ENCODE results near the gene TIMP2. TPM values are rescaled to one million over a fixed set of nuclear protein-coding genes. Genes with fewer than 3 reads are reported as not detected.

Gene TIMP2
- polyA plus RNA-seq, 2 of the 4 experiments (the other 2 are of a cell fraction), result 68.1 to 166 TPM

DNA sequence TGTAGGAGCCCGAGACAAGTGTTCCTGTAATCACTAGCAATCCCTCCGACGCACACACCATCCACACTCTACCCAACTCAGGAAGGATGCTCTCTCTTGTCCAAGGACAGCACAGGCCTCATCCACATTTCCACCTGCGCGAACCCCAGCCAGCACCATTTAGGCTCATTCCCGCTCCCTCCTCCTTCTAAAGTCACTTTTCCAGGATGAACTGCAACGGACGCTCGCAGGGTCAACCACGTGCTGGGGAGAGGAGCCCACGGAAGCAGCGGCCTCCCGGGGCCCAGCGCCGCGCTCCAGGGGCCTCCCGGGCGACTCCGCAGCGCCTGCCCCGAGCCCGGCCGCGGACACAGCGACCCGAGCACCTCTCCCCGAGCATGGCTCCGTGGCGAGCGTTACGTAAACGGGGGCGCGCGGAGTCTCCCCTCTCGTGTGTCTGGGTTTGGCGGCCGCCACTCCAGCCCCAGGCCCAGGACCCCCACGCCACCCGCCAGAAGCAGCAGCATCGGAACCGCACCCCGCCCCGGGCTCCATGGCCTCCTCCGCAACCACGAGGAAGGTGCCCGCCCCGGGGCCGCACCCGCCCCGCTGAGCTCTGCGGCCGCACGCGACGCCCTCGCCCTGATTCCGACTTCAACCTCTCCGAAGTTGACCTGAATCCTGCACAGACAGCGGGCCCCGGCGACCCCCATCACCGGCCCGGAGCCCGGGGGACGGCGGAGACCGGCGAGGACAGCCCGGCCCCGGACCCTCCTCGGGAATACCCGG lies 85.2 kb downstream of the TIMP2 start (continued):
- TF ChIP-seq ESRRA (IDR thresholded peaks at IDR 0.05; ENCODE audit: borderline replicate concordance, low read length) (no peak), JUNB (IDR thresholded peaks at IDR 0.05) (no peak), ZFP36 (IDR thresholded peaks at IDR 0.05; ENCODE audit: borderline replicate concordance, partially characterized antibody) (no peak), TFCP2L1 (CRISPR knock-in tag; IDR thresholded peaks at IDR 0.05) (peak; percentile 63; the same call in 1 of the 2 replicates), MYC (IDR thresholded peaks at IDR 0.05; ENCODE audit: borderline replicate concordance, low read length) (peak; percentile 30; the same call in 1 of the 2 replicates), SREBF2 (IDR thresholded peaks at IDR 0.05) (no peak), EHMT2 (IDR thresholded peaks at IDR 0.05; ENCODE audit: low read depth) (no peak)
- TF ChIP-seq, protein P1, sequence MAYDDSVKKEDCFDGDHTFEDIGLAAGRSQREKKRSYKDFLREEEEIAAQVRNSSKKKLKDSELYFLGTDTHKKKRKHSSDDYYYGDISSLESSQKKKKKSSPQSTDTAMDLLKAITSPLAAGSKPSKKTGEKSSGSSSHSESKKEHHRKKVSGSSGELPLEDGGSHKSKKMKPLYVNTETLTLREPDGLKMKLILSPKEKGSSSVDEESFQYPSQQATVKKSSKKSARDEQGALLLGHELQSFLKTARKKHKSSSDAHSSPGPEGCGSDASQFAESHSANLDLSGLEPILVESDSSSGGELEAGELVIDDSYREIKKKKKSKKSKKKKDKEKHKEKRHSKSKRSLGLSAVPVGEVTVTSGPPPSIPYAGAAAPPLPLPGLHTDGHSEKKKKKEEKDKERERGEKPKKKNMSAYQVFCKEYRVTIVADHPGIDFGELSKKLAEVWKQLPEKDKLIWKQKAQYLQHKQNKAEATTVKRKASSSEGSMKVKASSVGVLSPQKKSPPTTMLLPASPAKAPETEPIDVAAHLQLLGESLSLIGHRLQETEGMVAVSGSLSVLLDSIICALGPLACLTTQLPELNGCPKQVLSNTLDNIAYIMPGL (CRISPR knock-in tag; IDR thresholded peaks at IDR 0.05; ENCODE audit: borderline replicate concordance), result no peak

DNA sequence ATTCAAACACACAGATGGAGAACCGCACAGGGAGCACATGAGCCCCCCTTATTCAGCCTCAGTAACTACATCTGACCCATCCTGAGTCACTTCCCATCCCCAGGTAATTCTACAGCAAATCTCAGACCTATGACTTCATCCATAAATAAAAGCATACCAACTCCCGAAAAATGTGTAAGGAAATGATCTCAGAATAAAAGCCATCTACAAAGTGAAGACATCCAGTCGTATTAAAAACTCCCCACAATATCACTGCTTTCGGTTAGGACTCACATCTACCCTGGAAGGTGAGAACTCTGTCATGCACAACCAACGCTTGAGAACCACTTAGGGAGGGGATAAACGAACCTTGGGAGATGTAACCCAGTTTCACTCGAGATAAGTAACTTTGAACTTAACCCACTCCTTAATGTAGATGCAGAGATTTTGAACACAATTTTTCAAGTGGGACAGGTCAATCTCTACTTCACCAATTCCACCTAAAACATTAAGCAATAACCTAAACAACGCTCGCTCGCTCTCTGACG lies 85.9 kb downstream of the TIMP2 start:
- ATAC-seq (no peak), DNase-seq (ENCODE audit: low read depth in 1 of 2, low spot score in 1 of 2) (peak in 1 of 2 experiments; percentile 46), FAIRE-seq (no peak)
- WGBS (ENCODE audit: missing lambda C conversion rate), result 15% methylated on average over 11 of the region's 11 CpGs
- POLR2A ChIA-PET, result no interaction called here
- Histone ChIP-seq H3K4me1 (peaks cover 24% of the 10 kb centered on the region), H3K9me3 (no peaks in the 10 kb centered on the region), H3K4me3 (peak overlapping the region; percentile 99), H3K4me2 (peak overlapping the region; percentile 96), H3K27ac (peak overlapping the region; percentile 92 to 94)
- TF ChIP-seq CHD2 (IDR thresholded peaks at IDR 0.05; ENCODE audit: low read length, partially characterized antibody) (no peak), EP300 (IDR thresholded peaks at IDR 0.05) (no peak), RCOR1 (IDR thresholded peaks at IDR 0.05; ENCODE audit: low read depth, low read length) (no peak), HOXB5 (CRISPR knock-in tag; IDR thresholded peaks at IDR 0.05) (no peak), ZC3H11A (IDR thresholded peaks at IDR 0.05) (no peak), NPAS2 (CRISPR knock-in tag; IDR thresholded peaks at IDR 0.05; ENCODE audit: borderline replicate concordance) (no peak), BHLHE40 (IDR thresholded peaks at IDR 0.05; ENCODE audit: low read depth, low read length) (no peak), HDAC2 (IDR thresholded peaks at IDR 0.05) (no peak)
- TF ChIP-seq, protein P1 (CRISPR knock-in tag; IDR thresholded peaks at IDR 0.05; ENCODE audit: borderline replicate concordance), result no peak
- TF ChIP-seq, protein P2, sequence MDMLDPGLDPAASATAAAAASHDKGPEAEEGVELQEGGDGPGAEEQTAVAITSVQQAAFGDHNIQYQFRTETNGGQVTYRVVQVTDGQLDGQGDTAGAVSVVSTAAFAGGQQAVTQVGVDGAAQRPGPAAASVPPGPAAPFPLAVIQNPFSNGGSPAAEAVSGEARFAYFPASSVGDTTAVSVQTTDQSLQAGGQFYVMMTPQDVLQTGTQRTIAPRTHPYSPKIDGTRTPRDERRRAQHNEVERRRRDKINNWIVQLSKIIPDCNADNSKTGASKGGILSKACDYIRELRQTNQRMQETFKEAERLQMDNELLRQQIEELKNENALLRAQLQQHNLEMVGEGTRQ (IDR thresholded peaks at IDR 0.05), result no peak
- CTCF ChIA-PET, result interaction anchor here (1.6 kb wide), 1 partner anchor 20 kb away, joined by 6 read pairs; no protein-coding TSS in a partner anchor

DNA sequence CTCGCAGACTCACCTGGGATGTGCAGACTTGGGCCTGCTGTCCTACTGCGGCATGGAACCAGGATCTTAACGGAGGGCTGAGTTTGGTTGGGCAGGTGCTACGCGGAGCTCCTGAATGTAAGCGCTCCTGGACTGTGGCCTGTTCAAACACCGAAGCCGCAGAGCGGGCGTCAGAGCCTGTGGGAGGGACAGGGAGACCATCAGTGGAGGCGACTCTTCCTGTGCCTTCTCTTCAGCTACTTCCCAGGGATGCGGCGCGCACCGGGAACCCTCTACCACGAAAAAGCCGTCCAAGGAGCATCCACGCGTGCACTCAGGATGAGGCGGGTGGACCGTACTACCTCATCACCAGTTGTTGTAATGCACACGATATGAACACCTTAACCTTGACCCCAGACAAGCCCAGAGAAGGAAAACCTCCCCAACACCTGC lies 86.6 kb downstream of the TIMP2 start:
- H3K9me3 ChIP-seq, result no peaks in the 10 kb centered on the region
- no peak for FAIRE-seq
- no peak for DNase-seq (ENCODE audit: low read depth in 1 of 2, low spot score in 1 of 2)
- ChIA-PET POLR2A (interaction anchor here (0.7 kb wide), 1 partner anchor 19 kb away, joined by 3 read pairs; no protein-coding TSS in a partner anchor), CTCF (interaction anchor here (0.6 to 1.6 kb wide), 3 partner anchors 19 to 341 kb away, joined by 3 to 6 read pairs (median 4); no protein-coding TSS in a partner anchor)
- peak overlapping the region; percentile 96 for H3K4me2 ChIP-seq
- peak overlapping the region; percentile 99; the same call in 2 of the 3 replicates for H3K4me3 ChIP-seq
- ATAC-seq, result no peak
- peak overlapping the region in 1 of 2 experiments; percentile 92; a peak in 2 of 6 replicates for H3K27ac ChIP-seq
- 94% methylated on average over 22 of the region's 22 CpGs for WGBS (ENCODE audit: missing lambda C conversion rate)
- H3K4me1 ChIP-seq, result peaks cover 24% of the 10 kb centered on the region
- no peak for TF ChIP-seq CEBPB (IDR thresholded peaks at IDR 0.05)
- TF ChIP-seq RCOR1 (IDR thresholded peaks at IDR 0.05; ENCODE audit: low read depth, low read length), result no peak
- TF ChIP-seq CHD2 (IDR thresholded peaks at IDR 0.05; ENCODE audit: low read length, partially characterized antibody), result no peak
- TF ChIP-seq, protein P3, sequence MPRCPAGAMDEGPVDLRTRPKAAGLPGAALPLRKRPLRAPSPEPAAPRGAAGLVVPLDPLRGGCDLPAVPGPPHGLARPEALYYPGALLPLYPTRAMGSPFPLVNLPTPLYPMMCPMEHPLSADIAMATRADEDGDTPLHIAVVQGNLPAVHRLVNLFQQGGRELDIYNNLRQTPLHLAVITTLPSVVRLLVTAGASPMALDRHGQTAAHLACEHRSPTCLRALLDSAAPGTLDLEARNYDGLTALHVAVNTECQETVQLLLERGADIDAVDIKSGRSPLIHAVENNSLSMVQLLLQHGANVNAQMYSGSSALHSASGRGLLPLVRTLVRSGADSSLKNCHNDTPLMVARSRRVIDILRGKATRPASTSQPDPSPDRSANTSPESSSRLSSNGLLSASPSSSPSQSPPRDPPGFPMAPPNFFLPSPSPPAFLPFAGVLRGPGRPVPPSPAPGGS (IDR thresholded peaks at IDR 0.05), result no peak
- TF ChIP-seq HOXA7 (CRISPR knock-in tag; IDR thresholded peaks at IDR 0.05), result no peak
- TF ChIP-seq, protein P4, sequence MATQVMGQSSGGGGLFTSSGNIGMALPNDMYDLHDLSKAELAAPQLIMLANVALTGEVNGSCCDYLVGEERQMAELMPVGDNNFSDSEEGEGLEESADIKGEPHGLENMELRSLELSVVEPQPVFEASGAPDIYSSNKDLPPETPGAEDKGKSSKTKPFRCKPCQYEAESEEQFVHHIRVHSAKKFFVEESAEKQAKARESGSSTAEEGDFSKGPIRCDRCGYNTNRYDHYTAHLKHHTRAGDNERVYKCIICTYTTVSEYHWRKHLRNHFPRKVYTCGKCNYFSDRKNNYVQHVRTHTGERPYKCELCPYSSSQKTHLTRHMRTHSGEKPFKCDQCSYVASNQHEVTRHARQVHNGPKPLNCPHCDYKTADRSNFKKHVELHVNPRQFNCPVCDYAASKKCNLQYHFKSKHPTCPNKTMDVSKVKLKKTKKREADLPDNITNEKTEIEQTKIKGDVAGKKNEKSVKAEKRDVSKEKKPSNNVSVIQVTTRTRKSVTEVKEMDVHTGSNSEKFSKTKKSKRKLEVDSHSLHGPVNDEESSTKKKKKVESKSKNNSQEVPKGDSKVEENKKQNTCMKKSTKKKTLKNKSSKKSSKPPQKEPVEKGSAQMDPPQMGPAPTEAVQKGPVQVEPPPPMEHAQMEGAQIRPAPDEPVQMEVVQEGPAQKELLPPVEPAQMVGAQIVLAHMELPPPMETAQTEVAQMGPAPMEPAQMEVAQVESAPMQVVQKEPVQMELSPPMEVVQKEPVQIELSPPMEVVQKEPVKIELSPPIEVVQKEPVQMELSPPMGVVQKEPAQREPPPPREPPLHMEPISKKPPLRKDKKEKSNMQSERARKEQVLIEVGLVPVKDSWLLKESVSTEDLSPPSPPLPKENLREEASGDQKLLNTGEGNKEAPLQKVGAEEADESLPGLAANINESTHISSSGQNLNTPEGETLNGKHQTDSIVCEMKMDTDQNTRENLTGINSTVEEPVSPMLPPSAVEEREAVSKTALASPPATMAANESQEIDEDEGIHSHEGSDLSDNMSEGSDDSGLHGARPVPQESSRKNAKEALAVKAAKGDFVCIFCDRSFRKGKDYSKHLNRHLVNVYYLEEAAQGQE (IDR thresholded peaks at IDR 0.05), result no peak
- TF ChIP-seq FOXS1 (CRISPR knock-in tag; IDR thresholded peaks at IDR 0.05), result no peak
- TF ChIP-seq MAZ (IDR thresholded peaks at IDR 0.05; ENCODE audit: borderline replicate concordance, low read depth, low read length), result no peak
- TF ChIP-seq NPAS2 (CRISPR knock-in tag; IDR thresholded peaks at IDR 0.05; ENCODE audit: borderline replicate concordance), result no peak
- no peak for TF ChIP-seq NR3C1 (IDR thresholded peaks at IDR 0.05)
